ENCODE results near the gene KCNH5. TPM values are rescaled to one million over a fixed set of nuclear protein-coding genes. Genes with fewer than 3 reads are reported as not detected.

KCNH5 gene
- total RNA-seq, 1 donor from 2014 or later = 2.4 TPM

- DNase-seq (ENCODE audit: low read depth) = peak; percentile 41
- no peaks in the 10 kb centered on the region for H3K9me3 ChIP-seq (ENCODE audit: insufficient read depth, low read depth, low read length)
- no peaks in the 10 kb centered on the region for H3K4me1 Mint-ChIP-seq (ENCODE audit: low read depth, unreplicated experiment)
- H3K27me3 ChIP-seq (ENCODE audit: insufficient read depth, low read length) = no peaks in the 10 kb centered on the region
- no peaks in the 10 kb centered on the region for H3K36me3 ChIP-seq (ENCODE audit: insufficient read depth, low read length)
- H3K27ac ChIP-seq (ENCODE audit: low read depth, low read length) = no peak overlapping the region
- no peak overlapping the region for H3K4me3 ChIP-seq (ENCODE audit: insufficient read depth, low read depth, low read length)
- H3K27ac Mint-ChIP-seq (ENCODE audit: unreplicated experiment) = no peak overlapping the region
- H3K4me2 ChIP-seq (ENCODE audit: low read length) = no peak overlapping the region
- H3K9ac ChIP-seq (ENCODE audit: low read length) = no peak overlapping the region
- H3K36me3 Mint-ChIP-seq (ENCODE audit: low read depth, unreplicated experiment) = no peaks in the 10 kb centered on the region
- H3K4me3 Mint-ChIP-seq (ENCODE audit: unreplicated experiment) = no peak overlapping the region
- no peak for TF ChIP-seq EZH2 (IDR thresholded peaks at IDR 0.05; ENCODE audit: insufficient read depth, low read length)
- no peak for TF ChIP-seq CTCF (IDR thresholded peaks at IDR 0.05; ENCODE audit: insufficient read depth, low read depth, low read length)
- H3K79me2 ChIP-seq (ENCODE audit: insufficient read depth, low read length) = no peaks in the 10 kb centered on the region
- no peaks in the 10 kb centered on the region for H3K9me3 Mint-ChIP-seq (ENCODE audit: unreplicated experiment)
- no peaks in the 10 kb centered on the region for H3K4me1 ChIP-seq (ENCODE audit: insufficient read depth, low read length)
- FAIRE-seq = no peak
- H2AFZ ChIP-seq (ENCODE audit: low read depth, low read length) = no peak overlapping the region
- no peaks in the 10 kb centered on the region for H3K27me3 Mint-ChIP-seq (ENCODE audit: low read depth, unreplicated experiment)
- H4K20me1 ChIP-seq (ENCODE audit: insufficient read depth, low read length) = no peaks in the 10 kb centered on the region
Observed at GRCh38 chr14:63026491-63026890, 18.8 kb downstream of the KCNH5 start.

GRCh38 chr14:63014621-63015020 is 30.6 kb downstream of the KCNH5 start:
- Mint-ChIP-seq H3K9me3 (ENCODE audit: unreplicated experiment) (no peaks in the 10 kb centered on the region), H3K4me1 (ENCODE audit: low read depth, unreplicated experiment) (no peaks in the 10 kb centered on the region), H3K36me3 (ENCODE audit: low read depth, unreplicated experiment) (no peaks in the 10 kb centered on the region), H3K4me3 (ENCODE audit: unreplicated experiment) (no peak overlapping the region), H3K27ac (ENCODE audit: unreplicated experiment) (no peak overlapping the region), H3K27me3 (ENCODE audit: low read depth, unreplicated experiment) (no peaks in the 10 kb centered on the region)
- H3K4me1 ChIP-seq (ENCODE audit: insufficient read depth, low read length) = no peaks in the 10 kb centered on the region
- H3K27me3 ChIP-seq (ENCODE audit: insufficient read depth, low read length) = no peaks in the 10 kb centered on the region
- TF ChIP-seq CTCF (IDR thresholded peaks at IDR 0.05; ENCODE audit: insufficient read depth, low read depth, low read length) = no peak
- TF ChIP-seq EZH2 (IDR thresholded peaks at IDR 0.05; ENCODE audit: insufficient read depth, low read length) = no peak
- H3K9ac ChIP-seq (ENCODE audit: low read length) = no peak overlapping the region
- no peaks in the 10 kb centered on the region for H4K20me1 ChIP-seq (ENCODE audit: insufficient read depth, low read length)
- no peak overlapping the region for H3K4me3 ChIP-seq (ENCODE audit: insufficient read depth, low read depth, low read length)
- H3K27ac ChIP-seq (ENCODE audit: low read depth, low read length) = no peak overlapping the region
- no peaks in the 10 kb centered on the region for H3K9me3 ChIP-seq (ENCODE audit: insufficient read depth, low read depth, low read length)
- FAIRE-seq (no peak), DNase-seq (ENCODE audit: low read depth) (no peak)
- H2AFZ ChIP-seq (ENCODE audit: low read depth, low read length) = no peak overlapping the region
- no peaks in the 10 kb centered on the region for H3K36me3 ChIP-seq (ENCODE audit: insufficient read depth, low read length)
- H3K79me2 ChIP-seq (ENCODE audit: insufficient read depth, low read length) = no peaks in the 10 kb centered on the region
- no peak overlapping the region for H3K4me2 ChIP-seq (ENCODE audit: low read length)

- Mint-ChIP-seq H3K4me3 (ENCODE audit: unreplicated experiment) (no peak overlapping the region), H3K27me3 (ENCODE audit: low read depth, unreplicated experiment) (no peaks in the 10 kb centered on the region), H3K4me1 (ENCODE audit: low read depth, unreplicated experiment) (no peaks in the 10 kb centered on the region), H3K36me3 (ENCODE audit: low read depth, unreplicated experiment) (no peaks in the 10 kb centered on the region), H3K9me3 (ENCODE audit: unreplicated experiment) (no peaks in the 10 kb centered on the region), H3K27ac (ENCODE audit: unreplicated experiment) (no peak overlapping the region)
- no peak overlapping the region for H3K4me2 ChIP-seq (ENCODE audit: low read length)
- FAIRE-seq = no peak
- no peaks in the 10 kb centered on the region for H3K9me3 ChIP-seq (ENCODE audit: insufficient read depth, low read depth, low read length)
- no peak overlapping the region for H3K27ac ChIP-seq (ENCODE audit: low read depth, low read length)
- H2AFZ ChIP-seq (ENCODE audit: low read depth, low read length) = no peak overlapping the region
- H3K4me3 ChIP-seq (ENCODE audit: insufficient read depth, low read depth, low read length) = no peak overlapping the region
- no peaks in the 10 kb centered on the region for H4K20me1 ChIP-seq (ENCODE audit: insufficient read depth, low read length)
- H3K9ac ChIP-seq (ENCODE audit: low read length) = no peak overlapping the region
- TF ChIP-seq EZH2 (IDR thresholded peaks at IDR 0.05; ENCODE audit: insufficient read depth, low read length) (no peak), CTCF (IDR thresholded peaks at IDR 0.05; ENCODE audit: insufficient read depth, low read depth, low read length) (no peak)
- no peak for DNase-seq (ENCODE audit: low read depth)
- H3K36me3 ChIP-seq (ENCODE audit: insufficient read depth, low read length) = no peaks in the 10 kb centered on the region
- H3K79me2 ChIP-seq (ENCODE audit: insufficient read depth, low read length) = no peaks in the 10 kb centered on the region
- H3K4me1 ChIP-seq (ENCODE audit: insufficient read depth, low read length) = no peaks in the 10 kb centered on the region
- H3K27me3 ChIP-seq (ENCODE audit: insufficient read depth, low read length) = no peaks in the 10 kb centered on the region
Observed at GRCh38 chr14:63012171-63012570, 33.1 kb downstream of the KCNH5 start.

All from astrocyte (in vitro differentiated cells and primary cell).